ENCODE data around the gene UCN.
"Not testable (repeated sequence)": the region's sequence is repeated elsewhere in the genome, so short reads cannot be mapped to it uniquely, and the experiment has no call there.

UCN gene, protein sequence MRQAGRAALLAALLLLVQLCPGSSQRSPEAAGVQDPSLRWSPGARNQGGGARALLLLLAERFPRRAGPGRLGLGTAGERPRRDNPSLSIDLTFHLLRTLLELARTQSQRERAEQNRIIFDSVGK

DNA sequence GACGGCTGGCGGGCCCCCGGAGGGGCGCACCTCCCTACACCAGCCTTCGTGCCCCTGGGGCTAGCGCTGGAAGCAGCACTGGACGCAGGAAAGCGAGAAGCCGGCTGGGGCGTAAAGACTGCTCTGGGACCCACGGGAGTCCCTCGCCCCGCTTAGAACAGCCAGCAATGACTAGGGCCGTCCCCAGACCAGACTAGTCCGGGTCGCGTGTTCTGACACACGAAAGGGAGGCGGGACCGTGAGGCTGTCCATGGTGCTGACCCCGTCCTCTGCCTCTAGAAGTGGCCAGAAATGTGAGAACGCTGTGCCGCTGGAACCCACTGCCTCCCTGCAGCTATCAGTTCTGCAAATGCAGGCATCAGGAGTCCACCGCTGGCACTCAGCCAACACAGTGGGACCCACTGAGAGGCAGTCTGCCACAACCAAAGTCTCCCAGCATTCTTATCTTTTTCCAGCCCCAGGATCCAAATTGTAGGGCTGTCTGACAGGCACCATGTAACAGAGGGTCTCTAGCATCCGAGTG is at the start of gene UCN:
UCN (minus strand) TSS at position 87 of the 523 bp plus-strand sequence. CDS start 550 bp downstream, outside the sequence.
- no peak for DNase-seq

DNA sequence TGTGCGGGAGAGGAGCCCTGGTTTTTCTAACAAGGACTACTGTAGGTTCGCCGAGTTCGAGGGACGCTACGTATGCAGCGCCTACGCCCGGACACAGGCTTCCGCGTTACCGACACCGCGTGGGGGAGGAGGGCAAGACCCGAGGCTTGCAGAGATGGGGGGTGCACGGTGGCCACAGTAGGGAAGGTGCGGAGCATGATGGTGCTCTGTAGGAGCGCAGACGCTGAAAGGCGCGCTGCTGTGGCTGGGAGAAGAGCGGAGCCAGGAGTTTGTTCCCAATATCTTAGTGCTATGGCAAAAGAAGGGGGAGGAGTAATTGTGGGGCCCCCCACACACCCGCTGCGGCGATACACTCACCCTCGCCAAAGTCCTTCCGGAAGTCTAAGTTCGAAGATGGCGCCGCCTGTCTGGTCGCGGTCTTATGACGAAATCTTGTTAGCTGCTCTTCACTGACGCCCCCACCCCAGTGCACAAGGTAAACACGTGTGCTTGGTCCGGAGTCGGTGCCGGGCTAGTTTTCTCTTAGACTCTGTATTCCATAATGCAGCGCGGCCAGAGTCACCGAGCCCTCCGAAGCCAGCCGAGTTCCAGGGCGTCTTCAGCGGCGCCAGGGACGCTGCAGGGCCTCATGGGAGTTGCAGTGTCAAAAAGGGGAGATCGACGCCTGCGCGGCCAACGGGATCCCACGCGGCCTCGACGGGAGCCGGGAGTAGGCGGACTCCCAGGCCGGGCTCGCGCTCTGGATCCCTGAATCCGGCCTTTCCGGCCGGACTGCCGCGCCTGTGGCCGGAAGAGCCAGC is 48.3 kb upstream of the UCN start, which contains the start of gene GTF3C2:
GTF3C2 (minus strand) TSS at position 383 of the 800 bp plus-strand sequence. CDS start 13,210 bp downstream, outside the sequence.
- peak; percentile 94 for DNase-seq

- peak; percentile 64 for DNase-seq
Measured at GRCh38 chr2:27356056-27356381, 47.8 kb upstream of the UCN start.

- no peak for DNase-seq
Measured at GRCh38 chr2:27354597-27354927, 46.3 kb upstream of the UCN start.

GRCh38 chr2:27353762-27354596 is 45.7 kb upstream of the UCN start:
- DNase-seq, result no peak

- DNase-seq, result not testable (repeated sequence)
Measured at GRCh38 chr2:27353386-27353761, 45.1 kb upstream of the UCN start.

GRCh38 chr2:27351802-27352598 is 43.8 kb upstream of the UCN start:
- DNase-seq, result no peak

DNA sequence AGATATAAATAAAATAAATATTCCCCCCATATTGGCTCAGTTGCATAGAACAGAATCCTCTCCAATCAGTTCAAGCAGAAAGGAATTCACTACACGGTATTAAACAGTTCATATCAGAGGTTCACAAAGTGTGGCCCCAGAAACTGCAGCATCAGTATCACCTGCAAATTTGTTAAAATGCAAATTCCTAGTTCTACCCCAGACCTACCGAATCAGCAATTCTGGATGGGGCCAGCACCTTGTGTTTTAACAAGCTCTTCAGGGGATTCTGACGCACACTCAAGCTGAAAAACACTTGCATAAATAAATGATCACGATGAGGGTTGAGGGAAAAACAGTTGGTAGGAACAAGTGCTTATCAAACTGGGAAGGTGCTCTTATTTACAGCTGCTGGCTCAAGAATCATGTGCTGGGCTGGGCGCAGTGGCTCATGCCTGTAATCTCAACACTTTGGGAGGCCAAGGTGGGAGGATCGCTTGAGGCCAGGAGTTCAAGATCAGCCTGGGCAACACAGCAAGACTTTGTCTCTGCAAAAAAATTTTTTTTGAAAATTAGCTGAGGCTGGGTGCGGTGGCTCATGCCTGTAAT is 42.0 kb upstream of the UCN start:
- DNase-seq, result no peak

GRCh38 chr2:27347641-27348040 is 39.4 kb upstream of the UCN start:
- DNase-seq, result no peak

- DNase-seq, result no peak
Measured at GRCh38 chr2:27336173-27336572, 27.9 kb upstream of the UCN start.

GRCh38 chr2:27335311-27335710 is 27.1 kb upstream of the UCN start:
- no peak for DNase-seq

DNA sequence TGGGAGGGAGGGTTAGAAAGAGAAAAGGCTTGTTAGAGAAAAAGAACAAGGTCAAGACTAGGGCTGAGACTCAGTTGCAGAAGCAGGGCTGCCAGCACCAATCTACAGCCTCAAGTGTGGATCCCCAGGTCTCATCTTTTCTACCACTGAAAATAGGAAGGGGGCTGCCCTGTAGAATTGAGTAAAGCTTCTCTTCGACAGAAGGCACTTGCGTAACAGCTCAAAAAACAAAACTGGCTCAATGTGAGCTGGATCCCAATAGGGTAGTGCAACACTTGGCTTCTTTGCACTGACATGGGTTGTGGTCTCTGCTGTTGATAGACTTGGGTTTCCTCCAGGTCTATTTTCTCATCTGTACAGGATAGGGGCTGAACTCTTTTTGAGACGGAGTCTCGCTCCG is 16.5 kb upstream of the UCN start:
- DNase-seq, result no peak

GRCh38 chr2:27323596-27324285 is 15.5 kb upstream of the UCN start:
- DNase-seq, result no peak

GRCh38 chr2:27322766-27323595 is 14.7 kb upstream of the UCN start, which contains the start of gene MPV17:
Gene MPV17, minus strand, starts transcription at chr2:27323097. Its CDS starts 580 bp downstream, at chr2:27322517.
- DNase-seq, result peak; percentile 95

DNA sequence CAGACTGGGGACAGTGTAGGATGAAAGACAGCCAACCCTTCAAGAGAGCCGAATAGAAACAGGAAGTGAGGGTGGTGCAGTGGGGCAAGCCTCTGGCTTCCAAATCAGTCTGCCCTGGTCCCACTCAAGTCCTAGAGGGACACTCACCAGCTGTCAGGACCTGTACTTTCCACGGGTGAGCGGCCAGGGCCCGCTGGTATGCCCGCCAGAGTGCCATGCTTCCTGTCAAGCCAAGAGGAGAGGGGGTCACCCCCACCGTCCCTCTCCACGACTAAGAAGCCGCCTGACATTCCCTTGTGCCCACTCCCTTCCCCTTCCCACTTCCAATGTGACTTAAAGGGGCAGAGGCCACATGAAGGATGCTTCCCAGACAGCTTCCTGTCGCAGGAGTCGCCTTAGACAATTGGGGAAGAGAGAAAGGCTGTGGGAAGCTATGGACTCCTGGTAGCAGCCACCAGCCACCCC is 14.1 kb upstream of the UCN start:
- no peak for DNase-seq

- DNase-seq, result no peak
Measured at GRCh38 chr2:27320958-27321543, 12.8 kb upstream of the UCN start.

DNA sequence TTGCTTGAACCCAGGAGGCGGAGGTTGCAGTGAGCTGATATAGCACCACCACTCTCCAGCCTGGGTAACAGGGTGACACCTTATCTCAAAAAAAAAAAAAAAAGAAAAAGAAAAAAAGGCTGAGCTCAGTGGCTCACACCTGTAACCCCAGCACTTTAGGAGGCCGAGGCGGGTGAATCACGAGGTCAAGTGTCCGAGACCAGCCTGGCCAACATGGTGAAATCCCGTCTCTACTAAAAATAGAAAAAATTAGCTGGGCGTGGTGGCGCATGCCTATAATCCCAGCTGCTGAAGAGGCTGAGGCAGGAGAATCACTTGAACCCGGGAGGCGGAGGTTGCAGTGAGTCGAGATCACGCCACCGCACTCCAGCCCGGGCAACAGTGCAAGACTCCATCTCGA is 11.6 kb upstream of the UCN start:
- DNase-seq, result not testable (repeated sequence)

DNA sequence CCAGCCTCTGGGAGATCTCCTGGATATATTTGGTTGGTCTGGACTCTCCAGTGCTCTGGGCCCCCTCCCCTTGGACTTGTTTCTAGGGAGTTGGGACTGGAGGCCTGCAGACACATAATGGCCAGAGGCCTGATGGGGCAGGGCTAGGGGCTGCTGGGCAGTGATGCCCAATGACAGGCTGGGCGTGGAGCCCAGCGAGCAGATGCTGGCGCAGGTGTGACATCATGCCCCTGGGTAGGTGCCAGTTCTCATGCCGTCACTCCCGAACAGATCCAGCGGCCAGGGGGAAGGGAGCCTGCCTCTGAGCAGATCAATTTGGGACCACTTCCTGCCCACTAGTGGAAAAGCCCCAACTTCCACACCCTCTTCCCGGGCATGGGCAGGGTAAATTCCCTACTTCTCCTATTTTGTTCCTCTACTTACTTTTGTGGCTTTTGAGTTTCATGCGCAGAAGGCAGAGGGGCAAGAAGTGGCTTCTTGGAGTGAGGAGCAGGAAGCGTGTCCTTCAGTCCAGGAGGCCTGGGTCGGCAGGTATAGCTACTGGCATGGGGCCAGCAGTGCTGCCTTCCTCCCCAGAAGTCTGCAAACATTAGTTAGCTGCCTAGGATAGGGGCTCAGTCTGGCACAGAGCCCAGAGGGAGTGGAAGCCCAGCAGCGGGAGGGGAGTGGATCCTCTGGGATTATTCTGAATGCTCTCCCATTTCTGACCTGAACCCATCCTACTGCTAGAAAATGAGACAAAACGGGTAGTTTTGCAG is 8.6 kb upstream of the UCN start:
- DNase-seq, result peak; percentile 81

- DNase-seq, result no peak
Measured at GRCh38 chr2:27315122-27315521, 6.9 kb upstream of the UCN start.

Measured in DMS79 treated with DMSO at 0.1 percent for 48 hours (cell line).